Smooth muscle cell (in vitro differentiated cells): Measurements from ENCODE around the gene OPRD1. TPM values are rescaled to one million over a fixed set of nuclear protein-coding genes. Genes with fewer than 3 reads are reported as not detected.

ENCODE experiments used
- DNase-seq: peaks from one replicate; lab custom pipeline; 2025; ENCODE audit not compliant: unreplicated experiment; lab: John Stamatoyannopoulos, UW
- H2AFZ ChIP-seq: fragments of 200-600 bp; sonication (generic); 2 replicates; pipeline ENCODE4 v1.6.0; 2016; ENCODE audit warnings: antibody characterized with exemption, low read depth, mild to moderate bottlenecking
- H3F3A ChIP-seq: fragments of 200-600 bp; sonication (generic); 2 replicates; pipeline ENCODE4 v1.6.0; 2017; ENCODE audit warnings: antibody characterized with exemption, low read depth
- H3K27ac ChIP-seq: fragments of 200-600 bp; sonication (generic); 2 replicates; pipeline ENCODE4 v1.5.1; 2016; ENCODE audit warnings: low read depth, mild to moderate bottlenecking
- H3K27me3 ChIP-seq: fragments of 200-600 bp; sonication (generic); 2 replicates; pipeline ENCODE4 v1.6.1; 2016; ENCODE audit warnings: low read depth, mild to moderate bottlenecking
- H3K36me3 ChIP-seq: fragments of 200-600 bp; sonication (generic); 2 replicates; pipeline ENCODE4 v1.5.1; 2016; ENCODE audit warnings: low read depth
- H3K4me1 ChIP-seq: fragments of 200-600 bp; sonication (generic); 2 replicates; pipeline ENCODE4 v1.5.1; 2016; ENCODE audit warnings: low read depth
- H3K4me2 ChIP-seq: fragments of 200-600 bp; sonication (generic); 2 replicates; pipeline ENCODE4 v1.6.0; 2016; ENCODE audit warnings: mild to moderate bottlenecking
- H3K4me3 ChIP-seq: fragments of 200-600 bp; sonication (generic); 2 replicates; pipeline ENCODE4 v1.5.1; 2016; ENCODE audit warnings: mild to moderate bottlenecking
- H3K79me2 ChIP-seq: fragments of 200-600 bp; sonication (generic); 2 replicates; pipeline ENCODE4 v1.6.0; 2016; ENCODE audit warnings: low read depth, mild to moderate bottlenecking
- H3K9ac ChIP-seq: fragments of 200-600 bp; sonication (generic); 2 replicates; pipeline ENCODE4 v1.6.0; 2016; ENCODE audit warnings: low read depth
- H3K9me3 ChIP-seq: fragments of 200-600 bp; sonication (generic); replicated peaks from 2 replicates; pipeline ENCODE4 v1.5.1; 2016; ENCODE audit warnings: low read depth
- H4K20me1 ChIP-seq: fragments of 200-600 bp; sonication (generic); 2 replicates; pipeline ENCODE4 v1.6.0; 2016; ENCODE audit warnings: low read depth
- WGBS: methylation state at CpG from one replicate; pipeline ENCODE4 v1.1.7; 2016; ENCODE audit warnings: low lambda C conversion rate; 5-methylcytosine and 5-hydroxymethylcytosine counted together
- polyA plus RNA-seq: library from polyadenylated mRNA; unstranded; fragments of >200 nt; fragmentation: Nextera tagmentation; extraction: Ambion mirVana; gene quantifications from 2 replicates; pipeline ENCODE4 v1.2.1, GENCODE V29; 2016
- small RNA-seq: library from RNA; depleted of rRNA; stranded (forward); fragments of <200 nt; gene quantifications from one replicate; pipeline ENCODE3, GENCODE V24; 2014
- total RNA-seq: library from RNA; depleted of rRNA; stranded (reverse); fragments of >200 nt; gene quantifications from 2 replicates; pipeline ENCODE4 v1.2.3, GENCODE V29; 2014
- TF ChIP-seq, protein P1 (sequence below): fragments of 200-600 bp; sonication (generic); IDR thresholded peaks from 2 replicates; pipeline ENCODE4 v1.5.1; 2017; ENCODE audit warnings: borderline replicate concordance, mild to moderate bottlenecking, antibody characterized with exemption; ENCODE audit not compliant: insufficient read depth, poor library complexity, severe bottlenecking

OPRD1 gene
- total and polyA plus RNA-seq, 2 experiments from 2014 or later, result 0.90 to 1.5 TPM

GRCh38 chr1:28917757-28918118, 105.8 kb downstream of the OPRD1 start:
- peaks cover 10% of the 10 kb centered on the region for H3K4me1 ChIP-seq
- no peak overlapping the region for H2AFZ ChIP-seq
- no peaks in the 10 kb centered on the region for H3K27me3 ChIP-seq
- H3K9ac ChIP-seq, result no peak overlapping the region
- TF ChIP-seq, protein P1, sequence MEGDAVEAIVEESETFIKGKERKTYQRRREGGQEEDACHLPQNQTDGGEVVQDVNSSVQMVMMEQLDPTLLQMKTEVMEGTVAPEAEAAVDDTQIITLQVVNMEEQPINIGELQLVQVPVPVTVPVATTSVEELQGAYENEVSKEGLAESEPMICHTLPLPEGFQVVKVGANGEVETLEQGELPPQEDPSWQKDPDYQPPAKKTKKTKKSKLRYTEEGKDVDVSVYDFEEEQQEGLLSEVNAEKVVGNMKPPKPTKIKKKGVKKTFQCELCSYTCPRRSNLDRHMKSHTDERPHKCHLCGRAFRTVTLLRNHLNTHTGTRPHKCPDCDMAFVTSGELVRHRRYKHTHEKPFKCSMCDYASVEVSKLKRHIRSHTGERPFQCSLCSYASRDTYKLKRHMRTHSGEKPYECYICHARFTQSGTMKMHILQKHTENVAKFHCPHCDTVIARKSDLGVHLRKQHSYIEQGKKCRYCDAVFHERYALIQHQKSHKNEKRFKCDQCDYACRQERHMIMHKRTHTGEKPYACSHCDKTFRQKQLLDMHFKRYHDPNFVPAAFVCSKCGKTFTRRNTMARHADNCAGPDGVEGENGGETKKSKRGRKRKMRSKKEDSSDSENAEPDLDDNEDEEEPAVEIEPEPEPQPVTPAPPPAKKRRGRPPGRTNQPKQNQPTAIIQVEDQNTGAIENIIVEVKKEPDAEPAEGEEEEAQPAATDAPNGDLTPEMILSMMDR, result no peak
- H4K20me1 ChIP-seq, result peaks cover 42% of the 10 kb centered on the region
- H3K4me2 ChIP-seq, result no peak overlapping the region
- H3K36me3 ChIP-seq, result no peaks in the 10 kb centered on the region
- H3K9me3 ChIP-seq, result no peaks in the 10 kb centered on the region
- H3K4me3 ChIP-seq, result no peak overlapping the region
- H3K27ac ChIP-seq, result no peak overlapping the region
- DNase-seq, result no peak
- H3K79me2 ChIP-seq, result peaks cover 39% of the 10 kb centered on the region
- H3F3A ChIP-seq, result peaks cover 7% of the 10 kb centered on the region
- WGBS, result 65% methylated on average over 2 of the region's 2 CpGs

Small RNA genes within 50 kb of the gene (small RNA-seq; reads per million reads assigned to genes)
- not detected for gene RF00019

Other genes starting within 250 kb of the OPRD1 start
- 4.7 and 8.6 TPM in 2 replicates for gene RAB42, start 219.9 kb upstream of the OPRD1 start, total RNA-seq
- 9.0 and 9.7 TPM in 2 replicates for gene RAB42, start 219.9 kb upstream of the OPRD1 start, polyA plus RNA-seq
- gene TAF12, start 169.1 kb upstream of the OPRD1 start, total RNA-seq, result 33.4 and 34.8 TPM in 2 replicates
- 44.9 and 47.1 TPM in 2 replicates for gene TAF12, start 169.1 kb upstream of the OPRD1 start, polyA plus RNA-seq
- gene RNU11, start 163.6 kb upstream of the OPRD1 start, total RNA-seq, result not detected in 2 replicates
- 16.9 TPM in 1 of 2 replicates, not detected in the other for gene RNU11, start 163.6 kb upstream of the OPRD1 start, polyA plus RNA-seq
- 12.3 and 16.3 TPM in 2 replicates for gene GMEB1, start 143.4 kb upstream of the OPRD1 start, total RNA-seq
- gene GMEB1, start 143.4 kb upstream of the OPRD1 start, polyA plus RNA-seq, result 8.5 and 13.0 TPM in 2 replicates
- 76.8 and 77.5 TPM in 2 replicates for gene YTHDF2, start 75.2 kb upstream of the OPRD1 start, total RNA-seq
- gene YTHDF2, start 75.2 kb upstream of the OPRD1 start, polyA plus RNA-seq, result 68.4 and 79.1 TPM in 2 replicates
- 20.2 and 58.0 TPM in 2 replicates for gene EPB41, start 102.4 kb downstream of the OPRD1 start, total RNA-seq
- 4.7 and 6.2 TPM in 2 replicates for gene EPB41, start 102.4 kb downstream of the OPRD1 start, polyA plus RNA-seq